Raji (cell line): ENCODE measurements around the gene CREB5.

Experiments
- POLR2A ChIP-seq: IDR thresholded peaks from 2 replicates; pipeline ENCODE4 v1.6.1; 2011; ENCODE audit warnings: low read depth, low read length, control low read depth; ENCODE audit not compliant: insufficient read depth

CREB5 gene

DNA sequence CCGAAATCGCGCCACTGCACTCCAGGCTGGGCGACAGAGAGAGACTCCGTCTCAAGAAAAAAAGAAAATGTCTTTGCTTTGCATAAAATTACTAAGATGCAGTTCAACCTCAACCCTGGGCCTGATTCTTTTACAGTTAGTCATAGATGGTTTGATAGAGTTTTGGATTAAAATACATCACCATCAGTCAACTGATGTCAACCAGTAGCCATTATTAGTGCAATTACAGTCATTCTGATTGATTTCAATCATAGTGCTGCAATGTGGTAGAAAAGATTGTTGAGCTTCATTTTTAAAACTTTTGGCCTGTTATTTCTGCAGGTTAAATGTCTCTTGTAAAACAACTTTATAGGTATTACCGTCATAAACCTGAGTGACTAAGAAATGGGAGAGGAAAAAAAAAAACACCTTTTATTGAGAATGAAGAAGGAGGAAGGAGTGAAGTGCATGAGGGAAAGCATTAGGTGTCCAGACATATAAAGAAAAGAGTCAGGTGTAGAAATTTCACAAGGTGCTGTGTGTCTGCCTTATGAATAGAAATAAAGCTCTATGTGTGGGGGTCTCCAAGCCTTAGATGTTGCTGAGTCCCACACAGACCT is 395.2 kb downstream of the CREB5 start:
- TF ChIP-seq POLR2A: no peak

DNA sequence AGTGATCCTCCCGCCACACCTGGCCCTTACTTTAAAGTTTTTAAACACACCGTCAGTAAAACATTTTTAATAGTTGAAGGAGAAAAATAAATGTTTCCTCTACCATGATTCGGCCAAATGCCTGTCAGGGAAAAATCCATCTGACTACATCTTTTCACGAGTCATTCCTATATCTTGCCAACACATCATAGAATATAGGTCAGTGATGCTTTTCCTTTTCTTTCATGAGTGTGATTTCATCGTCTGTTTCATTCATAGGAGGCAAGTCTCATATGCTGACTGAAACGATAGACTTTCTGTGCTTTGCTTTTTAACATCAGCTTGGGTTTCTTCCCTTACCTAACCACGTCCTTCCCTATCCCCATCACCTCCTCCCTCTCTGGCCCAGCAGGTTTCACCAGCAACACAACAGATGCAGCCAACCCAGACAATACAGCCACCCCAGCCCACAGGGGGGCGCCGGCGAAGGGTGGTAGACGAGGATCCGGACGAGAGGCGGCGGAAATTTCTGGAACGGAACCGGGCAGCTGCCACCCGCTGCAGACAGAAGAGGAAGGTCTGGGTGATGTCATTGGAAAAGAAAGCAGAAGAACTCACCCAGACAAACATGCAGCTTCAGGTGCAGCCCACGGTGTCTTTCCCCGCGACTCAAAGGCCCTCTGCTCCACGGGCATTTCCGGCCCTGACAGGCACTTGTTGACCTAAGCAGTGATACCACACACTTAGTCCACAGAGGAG is 396.6 kb downstream of the CREB5 start:
- TF ChIP-seq POLR2A: no peak

DNA sequence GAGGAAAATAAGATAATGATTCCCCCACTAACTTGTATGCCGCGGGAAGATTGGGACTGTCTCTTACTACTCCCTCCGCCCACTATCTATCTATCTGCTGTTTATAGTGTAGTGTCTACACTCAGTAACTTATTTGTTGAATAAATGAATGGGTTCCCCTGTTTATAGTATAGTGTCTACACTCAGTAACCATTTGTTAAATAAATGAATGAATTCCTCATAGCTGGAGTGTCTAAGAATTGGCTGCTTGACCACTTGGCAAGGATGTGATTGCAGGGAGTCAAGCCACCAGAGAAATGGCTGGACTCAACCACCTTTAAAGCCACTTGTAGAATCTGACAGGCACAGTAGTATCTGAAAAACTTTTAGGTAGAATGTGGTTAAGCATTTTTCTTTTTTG is 398.7 kb downstream of the CREB5 start:
- TF ChIP-seq POLR2A: no peak

DNA sequence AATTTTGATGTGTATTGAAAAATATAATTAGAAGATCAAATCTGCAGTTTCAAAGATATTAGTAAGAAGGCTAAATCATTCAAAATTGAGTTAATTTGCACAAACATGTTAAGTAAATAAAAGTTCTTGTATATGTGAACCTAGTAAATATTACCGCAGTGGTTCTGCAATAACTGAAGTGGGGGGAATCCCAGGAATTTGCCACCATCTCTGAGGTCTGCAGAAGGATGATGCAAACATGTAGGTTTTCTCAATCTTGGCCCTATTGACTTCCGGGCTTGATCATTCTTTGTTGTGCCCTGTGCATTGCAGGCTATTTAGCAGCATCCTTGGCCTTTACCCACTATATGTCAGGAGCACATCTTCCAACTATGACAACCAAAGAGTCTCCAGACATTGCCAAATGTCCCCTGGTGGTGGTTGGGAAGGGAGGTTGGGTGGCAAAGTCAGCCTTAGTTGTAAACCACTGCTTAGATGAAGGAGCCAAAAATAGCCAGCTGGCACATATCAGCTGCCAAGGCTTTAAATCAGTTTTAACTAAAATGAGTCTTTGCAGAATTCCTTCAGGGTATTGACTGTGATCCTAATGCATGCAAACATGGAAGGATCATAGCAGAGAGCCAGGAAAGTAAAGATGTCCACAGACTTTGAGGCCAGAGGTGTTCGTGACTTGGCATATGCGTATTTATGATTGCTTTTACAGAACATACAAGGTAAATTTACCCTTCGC is 399.5 kb downstream of the CREB5 start:
- TF ChIP-seq POLR2A: no peak

DNA sequence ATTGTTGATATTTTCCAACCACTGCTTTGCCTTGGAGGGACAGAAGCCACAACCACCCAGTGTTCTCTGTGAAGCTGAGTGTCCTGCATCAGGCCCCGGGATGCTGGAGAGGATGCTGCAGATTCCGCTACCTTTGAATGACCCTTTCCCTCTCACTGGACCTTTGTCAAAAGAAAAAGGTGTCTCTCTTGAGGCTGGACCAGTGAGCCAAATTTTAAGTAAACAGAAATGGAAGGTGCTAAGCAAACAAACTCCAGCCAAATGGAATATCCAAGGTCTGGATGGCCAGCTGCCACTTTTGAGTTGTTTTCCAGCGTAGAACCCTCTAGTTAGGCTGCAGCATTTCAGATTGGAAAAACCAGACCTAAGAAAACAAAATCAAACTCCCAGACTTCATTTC is 400.3 kb downstream of the CREB5 start:
- no peak for TF ChIP-seq POLR2A

DNA sequence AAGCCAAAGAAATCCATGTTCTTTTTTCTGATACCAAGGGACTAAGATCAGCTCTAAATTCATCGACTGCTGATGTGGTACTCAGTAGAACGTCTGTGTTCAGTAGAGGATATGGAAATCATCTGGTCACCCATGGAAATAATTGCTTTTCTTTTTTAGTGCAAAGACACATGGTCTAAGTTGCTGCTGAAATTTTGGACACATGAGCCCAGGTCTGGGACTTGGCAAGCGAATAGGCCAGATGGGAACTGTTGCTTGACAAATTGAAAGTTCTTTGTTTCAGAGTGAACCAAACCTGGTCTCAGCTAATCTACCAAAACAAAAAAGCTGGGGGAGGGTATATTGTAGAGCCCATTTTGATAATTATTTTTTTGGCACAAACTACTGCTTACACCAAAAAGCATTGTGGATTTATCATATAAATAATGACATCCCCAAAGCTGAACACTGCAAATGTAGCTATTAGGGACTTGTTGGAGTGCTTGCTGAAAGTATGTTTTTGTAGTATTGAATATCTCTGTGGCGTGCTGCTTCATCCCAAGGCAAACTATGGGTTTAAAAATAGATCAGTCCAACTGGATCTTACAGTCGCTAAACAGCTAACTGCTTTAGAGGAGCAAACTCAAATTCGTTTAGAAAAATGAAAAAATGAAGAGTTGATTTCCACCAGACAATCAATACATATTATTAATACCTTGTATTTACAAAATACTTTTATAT is 401.1 kb downstream of the CREB5 start:
- TF ChIP-seq POLR2A: no peak

DNA sequence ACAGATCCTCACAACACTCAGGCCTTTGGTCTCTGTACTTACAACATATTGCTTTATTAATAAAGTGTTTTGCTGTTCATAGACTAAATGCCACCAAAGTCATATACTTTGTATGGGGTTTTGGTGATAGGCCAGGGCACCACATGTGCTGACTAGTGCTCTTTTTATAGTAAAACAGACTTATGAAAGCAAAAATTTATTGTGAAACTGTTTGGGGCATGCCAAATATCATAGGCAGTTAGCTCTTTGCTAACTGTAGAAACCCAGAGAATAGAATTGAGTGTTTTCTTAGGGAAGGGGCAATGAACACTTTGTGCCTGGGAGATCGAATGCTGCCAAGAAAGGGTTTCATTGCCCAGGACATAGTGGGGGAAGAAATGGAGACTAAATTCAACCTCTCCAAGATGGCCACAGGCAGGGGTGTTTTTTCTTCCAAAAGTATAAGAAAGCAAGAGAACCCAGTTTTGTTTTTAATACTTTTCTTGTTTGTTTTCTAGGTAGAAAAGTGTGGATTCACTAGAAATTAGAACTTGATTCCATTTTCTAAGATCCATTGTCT is 403.1 kb downstream of the CREB5 start:
- no peak for TF ChIP-seq POLR2A

DNA sequence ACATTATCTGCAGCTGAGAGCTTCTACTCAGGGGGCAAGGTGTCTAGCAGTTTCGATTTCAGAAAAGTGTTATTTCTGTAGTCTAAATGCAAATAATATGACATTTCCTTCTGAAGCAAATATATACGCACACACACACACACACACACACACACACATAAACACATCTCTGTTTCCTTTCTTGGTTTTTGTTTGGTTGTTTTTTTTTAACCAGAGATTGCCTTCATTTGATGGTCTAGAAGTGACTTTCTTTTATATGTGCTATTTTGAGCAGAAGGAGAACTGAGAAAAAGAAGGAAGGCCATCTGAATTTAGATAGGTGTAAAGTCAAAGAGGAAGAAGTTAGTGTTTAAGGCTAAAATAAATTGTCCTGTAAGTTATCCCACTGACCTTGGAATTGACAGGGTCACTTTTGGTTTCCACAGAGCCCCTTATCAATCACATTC is 403.6 kb downstream of the CREB5 start:
- no peak for TF ChIP-seq POLR2A

DNA sequence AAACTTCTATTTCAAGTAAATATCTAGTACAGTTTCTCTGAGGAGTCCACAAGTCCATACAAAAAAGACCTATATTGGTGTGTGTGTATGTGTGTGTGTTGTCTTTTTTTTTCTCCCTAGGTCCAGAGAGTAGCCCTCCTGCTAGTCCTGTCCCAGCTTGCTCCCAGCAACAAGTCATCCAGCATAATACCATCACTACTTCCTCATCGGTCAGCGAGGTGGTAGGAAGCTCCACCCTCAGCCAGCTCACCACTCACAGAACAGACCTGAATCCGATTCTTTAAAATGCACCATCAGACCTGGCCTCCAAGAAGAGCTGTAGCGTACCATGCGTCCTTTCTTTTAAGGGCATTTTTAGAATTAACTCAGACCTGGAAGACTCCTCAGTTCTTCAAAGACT is 406.7 kb downstream of the CREB5 start:
- no peak for TF ChIP-seq POLR2A

DNA sequence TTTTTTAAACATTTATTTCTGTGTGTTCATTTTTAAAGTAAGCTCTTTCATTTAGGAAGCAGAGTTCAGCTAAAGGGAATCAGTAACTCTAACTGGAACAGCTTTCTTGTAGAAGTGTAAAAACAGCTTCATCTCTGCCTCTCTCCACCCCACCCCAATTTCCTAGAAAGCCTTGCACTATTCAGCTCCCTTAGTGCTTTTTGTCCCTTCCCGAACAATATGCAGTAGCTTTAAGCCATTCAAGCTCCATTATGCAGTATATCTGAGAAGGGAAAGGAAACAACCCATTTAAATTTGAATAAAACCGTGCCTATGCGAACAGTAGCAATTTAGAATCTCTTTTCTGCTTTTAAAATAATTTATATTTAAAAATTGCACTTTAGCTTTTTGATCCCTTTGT is 411.3 kb downstream of the CREB5 start:
- TF ChIP-seq POLR2A: no peak

DNA sequence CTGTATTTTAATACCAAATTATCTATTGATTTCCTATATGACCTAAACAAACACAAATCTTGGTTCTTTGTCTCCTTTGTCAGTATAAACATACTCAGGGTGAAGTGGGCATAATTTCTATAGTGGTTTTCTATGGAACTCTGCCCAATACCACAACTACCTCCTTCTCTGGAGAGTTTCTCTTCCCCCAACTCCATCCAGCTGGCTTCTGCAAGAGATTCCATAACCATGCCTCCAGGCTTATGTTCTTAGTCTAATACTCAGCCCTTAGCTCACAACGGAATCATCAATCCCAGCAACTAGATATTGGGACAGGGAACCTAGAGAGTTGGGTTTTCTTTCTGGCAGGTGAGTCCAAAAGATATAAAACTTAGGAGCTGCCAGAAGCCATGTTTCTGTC is 418.5 kb downstream of the CREB5 start:
- TF ChIP-seq POLR2A: no peak

DNA sequence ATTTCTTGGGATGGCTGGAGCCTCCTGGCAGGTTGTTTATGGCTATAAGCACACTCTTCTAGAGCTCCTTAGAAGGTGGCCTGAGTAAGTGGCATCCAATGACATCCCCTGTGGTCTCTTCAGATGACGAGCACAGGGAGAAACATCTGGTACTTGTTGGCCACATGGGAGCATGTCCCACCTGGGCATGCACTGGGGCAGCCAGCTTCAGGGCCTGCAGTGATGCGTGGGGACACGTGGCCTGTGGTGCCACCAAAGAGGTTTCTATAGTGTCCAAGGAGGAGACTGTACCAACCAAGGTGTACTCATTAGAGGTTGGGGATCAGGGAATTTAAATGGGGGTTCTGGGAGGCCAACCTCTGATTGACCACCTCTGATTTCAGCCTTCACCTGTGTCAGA is 420.4 kb downstream of the CREB5 start:
- no peak for TF ChIP-seq POLR2A

DNA sequence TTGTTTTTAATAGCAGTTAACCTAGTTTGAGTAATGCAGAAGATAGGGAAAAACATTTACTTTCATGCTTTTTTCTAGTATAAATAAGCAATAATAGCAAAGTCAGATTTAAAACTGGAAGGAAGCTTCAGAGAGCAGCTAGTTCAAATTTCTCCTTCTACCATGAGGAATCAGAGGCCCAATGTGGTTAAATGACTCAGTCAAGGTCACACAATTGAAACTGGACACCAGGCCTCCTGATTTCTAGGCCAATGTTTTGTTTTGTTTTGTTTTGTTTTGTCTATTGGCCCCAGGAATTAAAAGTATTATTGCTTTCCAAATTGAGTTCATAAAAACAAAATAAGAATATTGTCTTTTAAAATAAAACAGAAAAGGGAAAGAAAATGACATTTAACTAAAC is 423.5 kb downstream of the CREB5 start:
- TF ChIP-seq POLR2A: no peak

DNA sequence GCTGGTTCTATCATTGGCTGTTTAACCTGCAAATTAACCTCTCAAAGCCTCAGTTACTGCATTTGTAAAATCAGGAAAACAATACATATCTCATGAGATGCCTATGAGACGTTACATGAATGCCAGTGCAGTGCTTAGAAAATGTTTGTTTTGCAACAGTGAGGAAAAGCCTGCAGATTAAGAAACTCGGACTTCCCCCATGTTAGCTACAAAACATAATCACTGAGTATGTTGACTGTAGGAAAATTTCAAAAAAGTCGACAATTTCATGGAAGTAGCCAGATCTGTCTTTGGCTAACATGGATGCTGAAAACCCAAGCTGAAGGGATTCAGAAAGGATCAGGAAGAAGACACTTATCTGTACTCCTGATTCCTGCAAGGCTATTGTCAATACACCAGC is 424.4 kb downstream of the CREB5 start:
- TF ChIP-seq POLR2A: no peak

DNA sequence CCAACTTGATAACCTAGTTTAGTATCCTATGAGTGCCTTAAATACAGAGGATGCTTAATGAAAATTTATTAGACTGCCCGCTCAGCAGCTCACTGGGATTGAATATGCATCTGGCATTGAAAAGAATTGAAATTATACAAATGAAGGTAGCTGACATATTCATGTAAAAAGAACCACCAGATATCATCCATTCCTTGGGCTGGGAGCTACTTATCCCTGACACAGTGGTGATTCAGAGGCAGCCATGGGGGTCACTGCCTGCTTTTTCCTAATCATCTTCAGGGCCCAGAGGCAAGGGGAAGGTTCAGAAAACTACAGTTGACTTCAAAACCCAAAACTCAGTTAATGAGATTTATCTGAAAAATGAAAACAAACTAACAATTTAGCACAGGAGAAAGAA is 424.9 kb downstream of the CREB5 start:
- TF ChIP-seq POLR2A: no peak
